Esophagus squamous epithelium (tissue), 5 donors: ENCODE data around the gene PHLDA1. TPM values are rescaled to one million over a fixed set of nuclear protein-coding genes. Genes with fewer than 3 reads are reported as not detected.

Source experiments
- DNase-seq: peaks from one replicate; lab custom pipeline; 2025; lab: John Stamatoyannopoulos, UW
- H3K27ac ChIP-seq, 4 donors: fragments of 200-600 bp; sonication (generic); one replicate each; pipeline ENCODE4 v1.5.1; 2016 to 2019; ENCODE audit warnings: mild to moderate bottlenecking in 1 of 4
- H3K27me3 ChIP-seq, 4 donors: fragments of 200-600 bp; sonication (generic); 1 replicate in 3 of 4; 2 replicates in 1 of 4; pipeline versions ENCODE4 v1.5.1 to v1.6.0; 2017 to 2021; ENCODE audit warnings: antibody characterized with exemption in 1 of 4
- H3K36me3 ChIP-seq, 3 donors: fragments of 200-600 bp; sonication (generic); one replicate each; pipeline ENCODE4 v1.5.1; 2016 to 2019
- H3K4me1 ChIP-seq, 3 donors: fragments of 200-600 bp; sonication (generic); one replicate each; pipeline ENCODE4 v1.5.1; 2017 to 2019
- H3K4me3 ChIP-seq, 4 donors: fragments of 200-600 bp; sonication (generic); 1 replicate in 3 of 4; 2 replicates in 1 of 4; pipeline ENCODE4 v1.5.1; 2016 to 2019; ENCODE audit warnings: mild to moderate bottlenecking in 2 of 4, moderate library complexity in 1 of 4
- H3K9me3 ChIP-seq, 3 donors: fragments of 200-600 bp; sonication (generic); one replicate each; pipeline ENCODE4 v1.5.1; 2016 to 2019
- POLR2A ChIP-seq, 4 donors: fragments of 450-650 bp; IDR thresholded peaks; one replicate each; pipeline ENCODE4 v1.6.1; 2017; ENCODE audit warnings: antibody characterized with exemption in 4 of 4, mild to moderate bottlenecking in 4 of 4, moderate library complexity in 3 of 4
- WGBS, 2 donors: methylation state at CpG; one replicate each; pipeline ENCODE4 v1.1.5; 2018; 5-methylcytosine and 5-hydroxymethylcytosine counted together
- intact Hi-C: fragments of 100-400 bp; cut with DNase I; formaldehyde crosslinking; loops from one replicate; pipeline ENCODE4 v1.15.0; 2022
- total RNA-seq, 4 donors: library from RNA; depleted of rRNA; stranded (reverse); fragments of >200 nt; gene quantifications; one replicate each; pipeline ENCODE4 v1.1.0, GENCODE V29; 2016
- TF ChIP-seq, protein P1 (sequence below), 6 experiments: fragments of 450-650 bp in 4 of 6; fragments of 200-600 bp in 2 of 6; sonication (generic) in 2 of 6; IDR thresholded peaks; one replicate each; pipeline ENCODE4 v1.5.1; 2016 to 2019; ENCODE audit warnings: antibody characterized with exemption in 6 of 6, mild to moderate bottlenecking in 4 of 6, moderate library complexity in 4 of 6
- donor health status: DM: yes; HTN: yes; CAD: no.

Gene PHLDA1
- total RNA-seq, 4 donors from 2014 or later, result 33.8 to 77.8 (median 56.7) TPM

DNA sequence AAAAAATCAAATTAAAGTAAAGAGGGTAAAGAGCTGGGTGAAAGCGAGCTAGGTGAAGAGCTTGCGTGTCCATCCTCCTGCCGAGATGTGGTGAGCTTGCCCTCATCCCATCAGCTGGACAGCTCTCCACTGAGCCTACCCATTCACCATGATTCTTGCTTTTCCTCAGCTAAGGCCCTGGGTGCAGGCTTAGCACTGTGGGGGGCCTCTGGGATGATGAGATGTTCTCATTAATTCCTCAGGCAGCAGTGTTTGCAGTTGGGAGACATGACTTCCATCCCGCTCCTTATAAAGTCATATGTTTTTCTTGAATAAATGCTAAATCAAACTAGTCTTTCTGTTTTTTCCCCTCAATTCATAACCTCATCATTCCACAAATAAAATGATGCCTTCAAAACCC, 18.0 kb downstream of the PHLDA1 start:
- no peaks in the 10 kb centered on the region for H3K27me3 ChIP-seq
- no peaks in the 10 kb centered on the region for H3K36me3 ChIP-seq
- no peak overlapping the region for H3K27ac ChIP-seq
- no peaks in the 10 kb centered on the region for H3K9me3 ChIP-seq
- intact Hi-C loops, result loop anchor here (10.0 kb wide), 1 partner anchor 169 kb away; no protein-coding TSS in a partner anchor
- WGBS, 2 donors, result 95 to 98% methylated on average over 4 of the region's 4 CpGs
- H3K4me3 ChIP-seq, result no peak overlapping the region
- peaks cover 0 to 13% (median 7%) of the 10 kb centered on the region in 3 donors for H3K4me1 ChIP-seq
- no peak for DNase-seq
- TF ChIP-seq POLR2A (IDR thresholded peaks at IDR 0.05), result no peak
- TF ChIP-seq, protein P1, sequence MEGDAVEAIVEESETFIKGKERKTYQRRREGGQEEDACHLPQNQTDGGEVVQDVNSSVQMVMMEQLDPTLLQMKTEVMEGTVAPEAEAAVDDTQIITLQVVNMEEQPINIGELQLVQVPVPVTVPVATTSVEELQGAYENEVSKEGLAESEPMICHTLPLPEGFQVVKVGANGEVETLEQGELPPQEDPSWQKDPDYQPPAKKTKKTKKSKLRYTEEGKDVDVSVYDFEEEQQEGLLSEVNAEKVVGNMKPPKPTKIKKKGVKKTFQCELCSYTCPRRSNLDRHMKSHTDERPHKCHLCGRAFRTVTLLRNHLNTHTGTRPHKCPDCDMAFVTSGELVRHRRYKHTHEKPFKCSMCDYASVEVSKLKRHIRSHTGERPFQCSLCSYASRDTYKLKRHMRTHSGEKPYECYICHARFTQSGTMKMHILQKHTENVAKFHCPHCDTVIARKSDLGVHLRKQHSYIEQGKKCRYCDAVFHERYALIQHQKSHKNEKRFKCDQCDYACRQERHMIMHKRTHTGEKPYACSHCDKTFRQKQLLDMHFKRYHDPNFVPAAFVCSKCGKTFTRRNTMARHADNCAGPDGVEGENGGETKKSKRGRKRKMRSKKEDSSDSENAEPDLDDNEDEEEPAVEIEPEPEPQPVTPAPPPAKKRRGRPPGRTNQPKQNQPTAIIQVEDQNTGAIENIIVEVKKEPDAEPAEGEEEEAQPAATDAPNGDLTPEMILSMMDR (IDR thresholded peaks at IDR 0.05), result no peak

GRCh38 chr12:76012644-76013043, 18.9 kb downstream of the PHLDA1 start:
- Histone ChIP-seq H3K9me3 (no peaks in the 10 kb centered on the region), H3K27ac (no peak overlapping the region), H3K4me1 (peaks cover 0 to 13% (median 7%) of the 10 kb centered on the region in 3 donors), H3K36me3 (no peaks in the 10 kb centered on the region), H3K27me3 (no peaks in the 10 kb centered on the region), H3K4me3 (no peak overlapping the region)
- intact Hi-C loops, result loop anchor here (10.0 kb wide), 1 partner anchor 168 kb away; no protein-coding TSS in a partner anchor
- no peak for DNase-seq
- TF ChIP-seq, protein P1 (IDR thresholded peaks at IDR 0.05), result no peak
- no peak for TF ChIP-seq POLR2A (IDR thresholded peaks at IDR 0.05)
- WGBS, 2 donors, result 79 to 100% methylated on average over 1 to 4 of the region's 4 CpGs

GRCh38 chr12:76010732-76011458, 20.7 kb downstream of the PHLDA1 start:
- Histone ChIP-seq H3K4me3 (no peak overlapping the region), H3K27me3 (no peaks in the 10 kb centered on the region), H3K4me1 (peaks cover 0 to 13% (median 7%) of the 10 kb centered on the region in 3 donors), H3K27ac (peak overlapping the region in 2 of 4 donors; percentile 12 to 57), H3K9me3 (no peaks in the 10 kb centered on the region), H3K36me3 (no peaks in the 10 kb centered on the region)
- no peak for DNase-seq
- 46 to 49% methylated on average over 6 of the region's 6 CpGs for WGBS, 2 donors
- TF ChIP-seq, protein P1 (IDR thresholded peaks at IDR 0.05), result no peak
- no peak for TF ChIP-seq POLR2A (IDR thresholded peaks at IDR 0.05)
- intact Hi-C loops, result loop anchor here (10.0 kb wide), 1 partner anchor 166 kb away; no protein-coding TSS in a partner anchor

DNA sequence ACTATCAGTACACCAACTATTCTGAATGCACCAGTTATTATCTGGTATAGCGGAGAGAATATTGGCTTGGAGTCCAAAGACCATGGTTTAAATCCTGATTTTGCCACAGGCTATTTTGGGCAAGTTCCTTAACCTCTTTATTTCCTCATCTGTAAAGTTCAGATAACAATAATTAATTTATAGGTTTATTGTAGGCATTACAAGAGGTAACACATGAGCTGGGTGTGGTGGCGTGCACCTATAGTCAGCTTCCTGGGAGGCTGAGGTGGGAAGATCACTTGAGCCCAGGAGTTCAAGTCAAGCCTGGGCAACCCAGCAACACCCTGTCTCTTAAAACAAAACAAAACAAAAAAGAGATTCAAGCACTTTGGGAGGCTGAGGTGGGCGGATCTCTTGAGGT, 23.1 kb downstream of the PHLDA1 start:
- Histone ChIP-seq H3K27ac (no peak overlapping the region), H3K27me3 (no peaks in the 10 kb centered on the region), H3K4me3 (no peak overlapping the region), H3K36me3 (no peaks in the 10 kb centered on the region), H3K9me3 (no peaks in the 10 kb centered on the region), H3K4me1 (peaks cover 0 to 13% (median 7%) of the 10 kb centered on the region in 3 donors)
- intact Hi-C loops, result no loop called here
- WGBS, 2 donors, result 84 to 95% methylated on average over 2 to 3 of the region's 3 CpGs
- TF ChIP-seq, protein P1 (IDR thresholded peaks at IDR 0.05), result no peak
- no peak for TF ChIP-seq POLR2A (IDR thresholded peaks at IDR 0.05)
- no peak for DNase-seq

DNA sequence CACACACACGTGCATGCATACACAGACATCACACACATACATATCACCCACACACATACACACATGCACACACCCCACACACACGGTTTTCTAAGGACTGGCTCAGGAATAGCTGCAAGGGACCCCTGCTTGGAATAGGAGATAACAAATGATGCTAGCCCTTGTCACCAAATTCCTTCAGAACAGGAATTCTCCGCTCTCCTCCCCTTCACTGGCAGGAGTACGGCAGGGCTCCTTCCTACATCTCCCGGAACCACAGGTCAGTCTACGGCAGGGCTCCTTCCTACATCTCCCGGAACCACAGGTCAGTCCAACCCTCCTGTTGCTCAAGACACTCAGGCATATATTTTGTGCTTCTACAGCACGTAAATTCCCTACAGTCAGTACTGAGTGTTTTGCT, 23.9 kb downstream of the PHLDA1 start:
- Histone ChIP-seq H3K27ac (no peak overlapping the region), H3K4me1 (peaks cover 0 to 13% (median 7%) of the 10 kb centered on the region in 3 donors), H3K27me3 (no peaks in the 10 kb centered on the region), H3K4me3 (no peak overlapping the region), H3K36me3 (no peaks in the 10 kb centered on the region), H3K9me3 (no peaks in the 10 kb centered on the region)
- DNase-seq, result no peak
- no peak for TF ChIP-seq POLR2A (IDR thresholded peaks at IDR 0.05)
- TF ChIP-seq, protein P1 (IDR thresholded peaks at IDR 0.05), result no peak
- 88 to 93% methylated on average over 8 of the region's 8 CpGs for WGBS, 2 donors
- intact Hi-C loops, result no loop called here
